GM18499 (cell line): ENCODE data around the gene ADGRL1.
"Not testable (repeated sequence)": the region's sequence is repeated elsewhere in the genome, so short reads cannot be mapped to it uniquely, and the experiment has no call there.

ENCODE experiments used
- ATAC-seq: cut with Tn5 transposase; IDR thresholded peaks from one replicate; pipeline ENCODE4 v1.9.1; 2021; ENCODE audit warnings: moderate number of reproducible peaks; ENCODE audit not compliant: insufficient read depth, unreplicated experiment

The ADGRL1 gene

DNA sequence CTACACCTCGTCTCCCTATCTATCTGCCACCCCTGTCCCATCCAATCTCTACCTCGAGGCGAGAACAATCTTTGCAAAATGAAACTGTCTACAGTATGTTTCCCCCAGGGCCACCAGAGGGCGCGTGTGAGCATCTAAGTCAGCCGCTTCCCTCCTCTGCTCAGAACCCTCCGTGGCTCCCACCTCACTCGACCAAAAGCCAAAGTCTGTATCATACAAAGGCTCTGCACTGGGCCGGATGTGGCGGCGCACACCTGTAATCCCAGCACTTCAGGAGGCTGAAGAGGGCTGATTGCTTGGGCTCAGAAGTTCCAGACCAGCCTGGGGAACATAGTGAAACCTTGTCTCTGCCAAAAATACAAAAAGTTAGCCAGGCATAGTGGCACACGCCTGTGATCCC, 9.9 kb downstream of the ADGRL1 start:
- not testable (repeated sequence) for ATAC-seq

DNA sequence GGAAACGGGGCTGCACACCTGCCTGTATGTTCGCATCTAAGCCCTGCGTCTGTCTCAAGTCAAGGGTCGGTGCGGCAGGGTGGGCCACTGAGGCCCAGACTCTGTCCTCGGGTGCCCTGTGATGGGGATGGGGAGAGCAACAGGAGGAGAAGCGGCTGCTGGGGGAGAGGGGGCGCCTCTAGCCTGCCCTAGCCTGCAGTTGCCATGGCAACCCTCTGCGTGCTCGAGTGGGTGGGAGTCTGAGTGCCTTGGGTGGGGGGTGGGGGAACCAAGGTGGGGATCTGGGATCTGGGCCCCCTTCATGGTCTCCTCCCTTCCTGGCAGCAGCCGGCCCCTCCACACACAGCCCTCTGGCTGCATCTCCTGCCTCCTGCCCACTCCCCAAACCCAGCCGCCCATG, 10.8 kb downstream of the ADGRL1 start:
- ATAC-seq: not testable (repeated sequence)

DNA sequence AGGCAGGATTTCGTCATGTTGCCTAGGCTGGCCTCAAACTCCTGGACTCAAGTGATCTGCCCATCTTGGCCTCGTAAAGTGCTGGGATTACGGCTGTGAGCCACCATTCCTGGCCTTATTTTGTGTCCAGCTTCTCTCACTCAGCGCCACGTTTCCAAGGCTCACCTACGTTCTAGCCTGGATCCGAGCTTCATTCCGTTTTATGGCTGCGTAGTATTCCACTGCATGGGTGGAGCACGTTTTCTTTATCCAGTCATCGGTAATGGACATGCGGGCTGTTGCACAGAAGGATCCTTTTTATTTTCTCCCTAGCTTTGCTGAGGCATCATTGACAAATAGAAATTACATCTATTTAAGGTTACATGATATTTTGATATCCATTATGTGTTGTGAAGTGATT, 16.6 kb downstream of the ADGRL1 start:
- no peak for ATAC-seq

DNA sequence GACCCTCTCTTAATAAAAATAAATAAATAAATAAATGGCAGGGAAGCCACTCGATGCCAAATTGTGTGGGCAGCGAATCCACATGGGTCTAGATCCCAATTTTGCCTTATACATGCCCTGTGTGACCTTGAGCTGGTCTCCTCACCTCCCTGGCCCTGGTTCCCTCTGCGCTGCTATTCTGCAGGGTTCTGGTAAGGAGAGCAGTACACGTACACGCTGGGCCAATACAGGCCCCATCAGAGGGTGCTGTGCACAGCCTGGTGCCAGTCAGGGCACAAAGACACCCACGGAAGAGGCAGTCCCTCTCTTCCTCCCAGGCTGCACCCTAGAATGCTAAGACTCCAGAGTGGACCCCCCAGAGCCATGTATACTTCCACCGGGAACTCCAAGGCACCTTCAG, 17.9 kb downstream of the ADGRL1 start:
- ATAC-seq: not testable (repeated sequence)

DNA sequence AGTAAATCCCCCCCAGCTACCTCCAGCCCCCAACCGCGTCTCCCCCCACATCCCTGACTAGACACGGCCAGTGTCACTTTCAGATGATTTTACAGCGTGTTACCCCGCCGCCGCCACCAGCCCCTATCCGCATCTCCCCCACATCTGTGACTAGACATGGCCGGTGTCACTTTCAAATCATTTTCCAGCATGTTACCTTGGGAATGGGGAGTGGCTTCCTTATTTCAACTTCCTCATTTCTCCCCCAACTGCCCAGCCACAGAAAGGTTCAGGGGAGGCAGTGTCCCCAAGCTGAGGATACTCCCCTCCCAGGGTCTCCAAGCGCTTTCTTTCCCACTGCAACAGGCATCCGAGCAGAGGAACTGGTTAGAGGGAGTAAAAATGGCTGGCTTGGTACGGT, 18.4 kb downstream of the ADGRL1 start:
- no peak for ATAC-seq

DNA sequence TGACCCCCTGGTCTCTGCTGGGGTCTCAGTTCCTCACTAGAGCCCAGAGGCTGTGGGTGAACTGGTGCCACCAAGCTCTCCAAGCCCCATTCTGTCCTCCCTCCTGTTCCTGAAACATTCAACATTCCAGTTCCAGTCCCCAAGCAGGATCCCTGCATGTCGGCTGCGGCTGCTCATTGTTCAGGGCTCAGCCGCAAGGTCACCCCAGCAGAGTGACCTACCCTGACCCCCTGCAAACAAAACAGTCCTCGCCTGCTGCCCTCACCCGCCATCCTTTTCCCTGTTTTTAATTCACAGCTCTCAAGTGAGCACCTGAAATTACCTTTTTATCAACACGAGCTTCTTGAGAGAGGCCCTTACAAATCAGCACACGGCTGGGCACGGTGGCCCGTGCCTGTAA, 19.3 kb downstream of the ADGRL1 start:
- ATAC-seq: not testable (repeated sequence)

DNA sequence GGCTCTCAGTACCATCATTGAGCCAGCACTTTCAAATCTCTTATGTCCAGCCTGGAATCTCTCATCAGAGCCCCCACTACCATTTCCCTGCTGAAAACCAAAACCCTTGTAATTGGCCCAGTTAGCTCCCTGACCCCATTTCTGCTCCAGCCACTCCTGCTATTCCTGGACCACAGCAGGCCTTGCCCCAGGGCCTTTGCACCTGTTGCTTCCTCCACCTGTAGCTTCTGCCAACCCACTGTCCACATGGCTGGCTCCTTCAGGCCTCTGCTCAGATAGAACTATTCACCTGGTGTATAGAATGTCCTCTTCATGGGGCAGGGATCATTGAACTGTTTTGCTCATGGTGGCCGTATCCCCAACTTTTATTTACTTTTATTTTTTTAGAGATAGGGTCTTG, 20.3 kb downstream of the ADGRL1 start:
- ATAC-seq: not testable (repeated sequence)

DNA sequence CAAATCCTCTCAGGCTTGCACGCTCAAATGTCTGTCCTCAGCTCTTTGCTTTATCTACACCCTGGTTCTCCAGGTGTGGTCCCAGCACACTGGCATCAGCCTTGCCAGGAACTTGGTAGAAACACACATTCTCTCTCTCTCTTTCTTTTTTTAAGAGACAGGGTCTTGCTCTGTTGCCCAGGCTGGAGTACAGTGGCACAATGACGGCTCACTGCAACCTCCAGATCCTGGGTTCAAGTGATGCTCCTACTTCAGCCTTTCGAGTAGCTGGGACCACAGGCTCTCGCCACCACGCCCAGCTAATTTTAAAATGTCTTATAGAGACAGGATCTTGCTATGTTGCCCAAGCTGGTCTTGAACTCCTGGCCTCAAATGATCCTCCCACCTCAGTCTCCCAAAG, 20.8 kb downstream of the ADGRL1 start:
- no peak for ATAC-seq

DNA sequence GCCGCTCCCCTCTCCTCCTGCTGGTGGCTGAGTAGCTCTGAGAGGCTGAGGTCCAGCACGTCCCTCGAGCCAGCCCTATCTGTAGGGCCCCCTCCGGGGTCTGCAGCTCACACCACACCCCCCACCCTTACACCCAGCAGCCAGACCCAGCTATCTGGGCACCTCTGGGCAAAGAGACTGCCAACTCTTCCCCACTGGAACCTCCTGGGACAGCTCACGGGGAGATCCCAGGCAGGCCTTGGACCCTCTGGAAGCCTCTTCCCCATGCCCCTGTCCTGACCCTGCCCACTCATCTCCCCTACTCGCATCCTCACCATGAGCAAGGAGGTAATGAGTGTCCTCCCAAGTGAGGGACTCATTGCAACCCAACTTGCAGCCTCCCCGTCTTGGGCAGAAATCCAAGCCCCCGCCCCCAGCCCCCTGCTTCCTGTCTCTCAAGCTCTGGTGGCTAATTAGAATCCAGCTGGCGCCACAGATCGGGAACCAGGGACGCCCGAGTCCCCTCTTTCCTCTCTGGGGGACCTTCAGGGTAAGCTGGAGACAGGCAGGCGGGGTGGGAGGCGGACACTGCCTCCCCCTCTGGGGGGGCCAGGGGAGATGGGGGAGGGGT, 22.1 kb downstream of the ADGRL1 start:
- no peak for ATAC-seq

DNA sequence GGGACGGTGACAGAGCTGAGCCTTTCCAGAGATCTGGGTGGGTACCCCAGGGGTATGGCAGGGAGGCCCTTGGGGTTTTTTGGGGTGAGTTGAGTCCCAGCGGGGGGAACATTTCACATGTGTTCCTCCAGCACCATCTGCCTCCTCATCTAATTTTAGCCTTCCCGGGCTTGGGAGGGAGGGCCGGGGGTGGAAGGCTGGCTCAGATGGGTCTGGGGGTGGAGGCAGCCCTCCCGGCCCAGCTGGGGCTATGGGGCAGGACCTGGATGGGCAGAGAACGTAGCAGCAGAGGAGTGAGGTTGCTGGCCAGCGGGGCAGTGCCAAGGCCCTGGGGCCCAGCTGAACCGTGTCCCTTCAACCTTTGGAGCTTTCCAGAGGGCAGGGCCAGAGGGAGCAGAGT, 23.5 kb downstream of the ADGRL1 start:
- no peak for ATAC-seq

DNA sequence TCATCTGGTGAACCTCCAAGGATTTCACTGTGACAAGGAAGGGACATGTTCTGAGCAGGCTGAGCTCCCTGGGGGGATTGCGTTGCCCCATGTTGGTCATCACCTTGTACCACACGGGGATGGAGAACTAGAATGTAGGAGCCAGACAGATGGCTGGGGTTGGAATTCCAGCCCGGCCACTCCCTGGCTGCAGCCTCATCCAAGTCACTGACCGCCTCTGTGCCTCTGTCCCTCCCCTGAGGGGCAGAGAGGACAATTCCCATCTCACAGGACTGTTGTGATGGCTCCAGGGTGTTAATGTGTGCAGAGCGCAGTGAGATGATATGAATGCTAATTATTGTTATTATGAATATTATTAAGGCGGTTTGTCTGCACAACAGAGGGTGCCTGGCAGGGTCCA, 24.1 kb downstream of the ADGRL1 start:
- ATAC-seq: no peak

DNA sequence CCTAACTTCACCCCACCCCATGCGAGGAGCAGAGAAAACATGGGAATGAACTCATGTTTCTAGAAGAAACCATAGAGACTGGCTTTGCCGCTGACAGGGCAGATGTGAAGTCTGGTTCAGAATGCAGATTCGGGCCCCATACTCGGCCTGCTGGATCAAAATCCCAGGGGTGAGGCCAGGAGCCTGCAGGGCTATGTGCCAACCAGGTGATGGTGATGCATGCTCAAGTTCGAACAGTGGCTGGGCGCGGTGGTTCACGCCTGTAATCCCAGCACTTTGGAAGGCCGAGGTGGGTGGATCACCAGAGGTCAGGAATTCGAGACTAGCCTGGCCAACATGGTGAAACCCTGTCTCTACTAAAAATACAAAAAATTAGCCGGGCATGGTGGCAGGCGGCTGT, 24.8 kb downstream of the ADGRL1 start:
- not testable (repeated sequence) for ATAC-seq

DNA sequence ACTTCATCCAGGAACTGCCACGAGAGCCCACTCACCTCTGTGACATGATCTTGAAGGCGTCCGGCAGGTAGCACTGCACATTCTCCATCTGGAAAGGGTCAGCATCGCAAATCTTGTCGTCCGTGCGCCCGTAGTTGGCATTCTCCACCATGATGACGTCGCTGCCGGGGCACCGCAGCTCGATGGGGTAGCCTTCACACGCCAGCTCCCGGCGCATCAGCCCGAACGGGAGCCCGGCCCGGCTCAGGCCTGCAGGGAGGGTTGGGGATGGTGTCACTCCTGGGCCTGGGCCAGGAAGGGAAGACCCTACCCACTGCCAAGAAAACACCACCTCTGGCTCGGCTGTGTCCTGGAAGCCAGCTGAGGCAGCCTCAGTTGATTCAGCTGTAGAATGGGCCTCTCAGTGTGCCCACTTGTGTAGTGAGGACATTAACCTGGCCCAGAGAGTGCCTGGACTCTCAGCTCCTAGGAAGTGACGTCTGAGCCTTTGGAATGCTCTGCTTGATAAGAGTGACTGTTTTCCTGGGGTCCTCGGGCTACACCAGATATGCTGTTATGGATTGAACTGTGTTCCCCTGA, 28.4 kb downstream of the ADGRL1 start:
- ATAC-seq: no peak

DNA sequence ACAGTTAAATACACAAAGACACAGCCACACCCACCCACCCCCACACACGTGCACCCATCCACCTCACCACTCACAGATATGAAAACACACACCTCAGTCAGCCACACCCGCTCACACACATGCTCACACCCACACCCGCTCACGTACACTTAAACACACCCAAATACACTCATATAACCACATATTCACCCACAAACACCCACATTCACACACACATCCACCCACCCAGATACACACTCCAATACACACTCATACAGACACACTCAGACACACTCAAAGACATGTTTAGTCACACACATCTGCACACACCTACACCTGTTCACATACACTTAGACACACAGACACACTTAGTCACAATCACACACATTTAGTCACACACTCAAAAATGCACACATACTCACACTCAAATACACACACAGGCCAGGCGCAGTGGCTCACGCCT, 30.6 kb downstream of the ADGRL1 start:
- ATAC-seq: no peak

DNA sequence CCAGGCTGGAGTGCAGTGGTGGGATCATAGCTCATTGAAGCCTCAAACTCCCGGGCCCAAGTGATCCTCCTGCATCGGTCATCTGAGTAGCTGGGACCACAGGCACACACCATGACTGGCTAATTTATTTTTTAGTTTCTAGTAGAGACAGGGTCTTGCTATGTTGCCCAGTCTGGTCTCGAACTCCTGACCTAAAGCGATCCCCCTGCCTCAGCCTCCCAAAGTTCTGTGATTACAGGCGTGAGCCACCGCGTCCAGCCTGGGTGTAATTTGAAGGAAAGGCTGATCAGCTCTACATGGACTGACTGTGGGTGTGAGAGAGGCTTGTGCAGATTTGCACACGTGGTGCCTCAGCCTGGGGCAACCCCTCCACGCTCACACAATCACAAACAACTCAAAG, 31.1 kb downstream of the ADGRL1 start:
- no peak for ATAC-seq

DNA sequence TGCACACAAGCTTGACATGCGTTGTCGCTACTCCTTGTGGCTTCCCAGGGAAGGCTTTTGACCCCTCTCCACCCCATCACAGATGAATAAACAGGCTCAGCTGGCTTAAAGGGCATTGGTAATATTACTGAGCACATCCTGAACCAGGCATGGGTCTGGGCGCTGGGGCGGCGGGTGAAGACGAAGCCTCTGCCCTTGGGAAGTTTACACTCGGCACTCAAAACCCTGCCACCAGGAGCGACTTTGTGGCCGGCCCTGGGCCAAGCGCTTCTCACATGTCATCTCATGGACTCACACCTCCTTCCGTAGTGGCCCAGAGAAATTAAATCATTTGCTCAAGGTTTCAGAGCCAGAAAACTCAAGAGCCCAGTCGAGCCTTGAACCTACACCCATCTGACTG, 37.0 kb downstream of the ADGRL1 start:
- ATAC-seq: no peak

DNA sequence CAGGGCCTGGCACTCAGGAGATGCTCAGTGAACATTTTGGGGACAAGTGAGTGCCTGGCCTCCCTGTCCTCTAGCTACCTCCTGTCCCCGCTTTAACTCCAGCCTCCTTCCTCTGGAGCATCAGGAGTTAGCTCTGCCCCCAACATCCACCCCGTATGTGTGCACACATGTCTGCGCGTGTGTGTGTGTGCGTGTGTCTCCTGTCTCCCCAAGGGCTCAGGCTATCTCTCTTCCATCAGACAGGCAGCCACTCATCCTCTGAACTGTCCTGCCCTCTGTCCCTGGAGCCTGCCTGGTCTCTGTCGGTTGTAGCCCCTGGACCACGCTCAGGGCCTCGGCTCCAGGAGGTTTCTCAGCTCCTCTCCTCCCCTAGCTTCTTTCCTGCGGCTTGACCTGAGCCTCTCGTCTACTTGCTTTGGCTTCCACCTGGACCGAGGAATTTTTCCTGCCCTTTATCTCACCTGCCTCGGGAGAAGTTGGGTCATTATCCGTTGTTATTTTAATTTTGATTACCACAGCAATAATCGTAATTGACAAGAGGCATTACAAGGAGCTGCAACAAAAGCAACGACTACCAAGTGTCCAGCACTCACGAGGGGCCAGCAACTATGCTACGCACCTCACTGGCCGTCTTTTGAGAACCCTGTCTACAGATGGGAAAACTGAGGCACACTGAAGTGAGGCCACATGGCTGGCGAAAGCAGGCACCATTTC, 37.6 kb downstream of the ADGRL1 start:
- ATAC-seq: no peak

DNA sequence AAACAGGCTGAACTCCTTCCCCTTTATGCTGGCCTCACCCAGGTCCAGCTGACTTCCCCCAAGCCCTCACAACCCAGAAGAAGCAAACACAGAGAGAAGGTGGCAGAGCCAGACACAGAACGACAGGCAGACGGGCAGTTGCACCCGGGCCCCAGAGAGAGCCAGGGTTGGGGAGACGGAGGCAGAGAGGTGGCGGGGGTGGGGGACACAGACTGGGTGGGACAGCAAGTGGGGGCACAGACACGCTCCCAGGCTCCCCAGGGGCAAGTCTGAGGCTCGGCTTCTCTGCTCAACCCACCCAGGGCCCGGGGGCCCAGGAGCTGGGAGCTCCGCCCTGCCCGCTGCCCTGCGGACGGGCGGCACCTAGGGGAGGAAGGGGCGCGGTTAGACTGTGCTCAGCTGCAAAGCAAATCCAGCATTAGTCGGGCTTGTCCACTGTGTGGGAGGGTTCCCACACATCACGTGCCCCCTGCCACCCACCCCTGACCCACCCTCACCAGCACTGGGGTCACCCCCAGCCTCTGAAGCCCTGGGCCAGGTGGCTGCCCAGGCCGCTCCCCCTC, 38.3 kb downstream of the ADGRL1 start:
- no peak for ATAC-seq

DNA sequence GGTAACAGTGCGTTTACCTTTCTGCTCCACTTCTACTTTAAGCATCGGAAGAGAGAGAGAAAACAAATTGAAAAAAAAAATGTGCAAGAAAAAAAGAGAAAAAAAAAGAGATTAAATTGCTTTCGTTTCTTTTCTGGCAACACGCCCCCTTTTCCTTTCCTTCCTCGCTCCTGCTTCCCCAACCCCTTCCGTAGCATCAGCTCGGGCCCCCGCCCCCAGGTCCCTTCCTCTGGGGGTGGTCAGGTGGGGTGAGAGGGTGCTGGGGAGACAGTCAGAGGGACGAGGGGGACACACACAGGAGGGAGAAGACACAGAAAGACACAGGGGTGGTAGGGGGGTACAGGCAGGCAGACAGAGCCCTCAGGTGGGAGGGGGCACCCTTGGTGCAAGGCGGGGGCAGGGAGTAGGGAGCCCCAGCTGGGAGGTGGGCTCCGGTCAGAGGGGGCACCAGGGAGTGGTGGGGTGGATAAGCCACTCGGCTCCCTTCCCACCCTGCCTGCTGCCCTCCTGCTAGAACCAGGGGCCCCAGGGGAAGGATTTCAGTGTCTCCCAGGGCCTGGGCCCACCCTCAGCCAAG, 38.9 kb downstream of the ADGRL1 start:
- ATAC-seq: no peak

DNA sequence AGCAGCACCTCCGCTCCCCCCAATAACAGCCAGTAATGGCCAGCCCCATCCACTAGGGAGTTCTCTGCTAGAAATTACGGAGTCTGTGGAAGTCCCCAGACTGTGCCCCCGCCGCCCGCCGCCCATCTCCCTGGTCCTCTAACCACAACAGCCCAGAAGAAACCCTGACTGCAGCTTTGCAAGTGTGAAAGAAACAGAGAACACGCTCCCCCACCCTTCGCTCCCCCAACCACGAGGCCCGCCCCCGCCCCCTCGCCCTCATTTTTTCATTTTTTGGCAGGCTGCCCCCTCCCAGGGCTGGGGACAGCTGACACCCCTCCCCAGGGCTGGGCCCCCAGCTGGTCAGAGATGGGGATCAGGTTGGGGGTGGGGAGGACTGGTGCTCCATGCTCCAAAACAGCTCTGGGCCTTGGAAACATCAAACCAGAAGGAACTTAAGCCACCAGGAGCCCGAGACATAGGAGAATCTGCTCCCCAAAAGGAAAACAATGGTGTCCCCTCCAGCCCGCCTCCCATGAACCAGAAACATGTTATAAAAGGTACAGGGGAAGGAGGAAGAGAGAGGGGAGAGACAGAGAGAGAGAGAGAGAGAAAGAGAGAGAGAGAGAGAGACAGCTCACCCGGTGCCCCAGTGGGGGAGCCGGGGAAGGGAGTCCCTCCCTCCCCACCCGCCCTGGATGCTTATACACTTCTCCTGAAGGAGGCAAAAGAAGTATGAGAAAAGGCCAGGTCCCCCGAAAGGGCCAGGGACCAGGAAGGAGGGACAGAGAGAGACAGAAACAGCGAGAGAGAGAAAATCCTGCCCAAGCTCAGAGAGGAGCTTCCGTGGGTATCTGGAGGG, 39.8 kb downstream of the ADGRL1 start:
- no peak for ATAC-seq
